GM23338 (cell line): ENCODE measurements around the gene USP10. TPM values are rescaled to one million over a fixed set of nuclear protein-coding genes. Genes with fewer than 3 reads are reported as not detected.

Source experiments
- ATAC-seq: fragments of 200-7000 bp; cut with Tn5 transposase; 3 replicates; pipeline ENCODE4 v1.9.1; 2020
- DNase-seq: peaks from one replicate; pipeline ENCODE4 v3.0.0-alpha.2; 2015; ENCODE audit warnings: low spot score
- H2AFZ ChIP-seq: fragments of 200-600 bp; sonication (generic); 2 replicates; pipeline ENCODE4 v1.8.0; 2016; ENCODE audit warnings: antibody characterized with exemption, mild to moderate bottlenecking, moderate library complexity
- H3F3A ChIP-seq: fragments of 200-600 bp; sonication (generic); replicated peaks from 2 replicates; pipeline ENCODE4 v1.8.0; 2017; ENCODE audit warnings: antibody characterized with exemption, mixed run types, low read depth
- H3K27ac ChIP-seq: fragments of 200-600 bp; sonication (generic); 2 replicates; pipeline ENCODE4 v1.6.1; 2016; ENCODE audit warnings: low read depth
- H3K27me3 ChIP-seq: fragments of 200-600 bp; sonication (generic); 2 replicates; pipeline ENCODE4 v1.8.0; 2016; ENCODE audit warnings: mild to moderate bottlenecking, mixed run types, moderate library complexity; ENCODE audit not compliant: insufficient read depth
- H3K36me3 ChIP-seq: fragments of 200-600 bp; sonication (generic); 2 replicates; pipeline ENCODE4 v1.8.0; 2016; ENCODE audit warnings: mild to moderate bottlenecking; ENCODE audit not compliant: insufficient read depth
- H3K4me1 ChIP-seq: fragments of 200-600 bp; sonication (generic); 2 replicates; pipeline ENCODE4 v1.8.0; 2016; ENCODE audit warnings: mild to moderate bottlenecking, moderate library complexity; ENCODE audit not compliant: insufficient read depth
- H3K4me2 ChIP-seq: fragments of 200-600 bp; sonication (generic); 2 replicates; pipeline ENCODE4 v1.7.1; 2017; ENCODE audit warnings: mixed run types
- H3K4me3 ChIP-seq: fragments of 200-600 bp; sonication (generic); 2 replicates; pipeline ENCODE4 v1.6.1; 2016; ENCODE audit warnings: mixed run types
- H3K79me2 ChIP-seq: fragments of 200-600 bp; sonication (generic); replicated peaks from 2 replicates; pipeline ENCODE4 v1.8.0; 2017; ENCODE audit warnings: mild to moderate bottlenecking; ENCODE audit not compliant: insufficient read depth
- H3K9me2 ChIP-seq: fragments of 200-600 bp; sonication (generic); 2 replicates; pipeline ENCODE4 v1.8.0; 2017; ENCODE audit not compliant: insufficient read depth
- H4K20me1 ChIP-seq: fragments of 200-600 bp; sonication (generic); replicated peaks from 2 replicates; pipeline ENCODE4 v1.8.0; 2017; ENCODE audit warnings: mild to moderate bottlenecking; ENCODE audit not compliant: insufficient read depth
- H3K27ac Mint-ChIP-seq: 2 replicates; pipeline ENCODE4 v1.8.0; 2020; ENCODE audit warnings: inconsistent platforms, mild to moderate bottlenecking, moderate library complexity, mixed read lengths
- H3K27me3 Mint-ChIP-seq: 3 replicates; pipeline ENCODE4 v1.8.0; 2022; ENCODE audit warnings: low read depth, mild to moderate bottlenecking, moderate library complexity, mixed read lengths, inconsistent platforms; ENCODE audit not compliant: insufficient read depth, poor library complexity
- H3K36me3 Mint-ChIP-seq: 3 replicates; pipeline ENCODE4 v1.8.0; 2021; ENCODE audit warnings: low read depth, mild to moderate bottlenecking, inconsistent platforms, moderate library complexity, mixed read lengths
- H3K4me1 Mint-ChIP-seq: 3 replicates; pipeline ENCODE4 v1.8.0; 2020; ENCODE audit warnings: mild to moderate bottlenecking, inconsistent platforms, mixed read lengths
- H3K4me3 Mint-ChIP-seq: 3 replicates; pipeline ENCODE4 v1.8.0; 2021; ENCODE audit warnings: moderate library complexity, mild to moderate bottlenecking, inconsistent platforms, mixed read lengths
- H3K9me3 Mint-ChIP-seq: 3 replicates; pipeline ENCODE4 v1.8.0; 2020; ENCODE audit warnings: moderate library complexity, mild to moderate bottlenecking, inconsistent platforms, mixed read lengths
- CTCF ChIP-seq, 2 experiments: fragments of 200-600 bp in 1 of 2; sonication (generic) in 1 of 2; conservative IDR thresholded peaks; 2 replicates each; pipeline versions ENCODE4 v1.5.1 to v1.6.1; 2016 to 2017; ENCODE audit warnings: antibody characterized with exemption in 2 of 2, low read depth in 2 of 2, mild to moderate bottlenecking in 2 of 2, moderate library complexity in 1 of 2
- EZH2 ChIP-seq: fragments of 200-600 bp; sonication (generic); IDR thresholded peaks from one replicate; pipeline ENCODE4 v1.8.0; 2017; ENCODE audit warnings: antibody characterized with exemption, mild to moderate bottlenecking, low read depth; ENCODE audit not compliant: unreplicated experiment
- JUNB ChIP-seq: IDR thresholded peaks from one replicate; pipeline ENCODE4 v1.6.1; 2016; ENCODE audit warnings: antibody characterized with exemption; ENCODE audit not compliant: unreplicated experiment
- POLR2AphosphoS5 ChIP-seq: IDR thresholded peaks from 2 replicates; pipeline ENCODE4 v1.6.1; 2016; ENCODE audit warnings: antibody characterized with exemption, low read depth
- REST ChIP-seq: IDR thresholded peaks from one replicate; pipeline ENCODE4 v1.6.1; 2018; ENCODE audit warnings: antibody characterized with exemption; ENCODE audit not compliant: unreplicated experiment
- polyA plus RNA-seq: library from polyadenylated mRNA; unstranded; fragments of >200 nt; fragmentation: Nextera tagmentation; extraction: Ambion mirVana; gene quantifications from 2 replicates; pipeline ENCODE4 v1.2.1, GENCODE V29; 2016
- total RNA-seq: library from RNA; depleted of rRNA; stranded (reverse); fragments of >200 nt; shearing (Covaris generic); gene quantifications from 2 replicates; pipeline ENCODE4 v1.2.3, GENCODE V29; 2014

Gene USP10
- total and polyA plus RNA-seq, 2 experiments from 2014 or later, result 158 to 194 TPM

GRCh38 chr16:84769416-84769815 is 69.6 kb downstream of the USP10 start:
- Histone ChIP-seq H3K4me3 (no peak overlapping the region), H3K36me3 (peaks cover 67% of the 10 kb centered on the region), H3K27me3 (no peaks in the 10 kb centered on the region; the same call in 1 of the 2 replicates), H3K4me1 (no peaks in the 10 kb centered on the region), H3K4me2 (no peak overlapping the region), H3K79me2 (peaks cover 50% of the 10 kb centered on the region), H2AFZ (no peak overlapping the region), H3K27ac (no peak overlapping the region), H3F3A (0 out of 2 replicates have a peak, but pooled peaks cover 10% of the 10 kb centered on the region), H3K9me2 (no peaks in the 10 kb centered on the region), H4K20me1 (peaks cover 34% of the 10 kb centered on the region)
- Mint-ChIP-seq H3K36me3 (peaks cover 92% of the 10 kb centered on the region), H3K4me1 (no peaks in the 10 kb centered on the region), H3K27ac (no peak overlapping the region), H3K27me3 (peaks cover 4% of the 10 kb centered on the region), H3K9me3 (no peaks in the 10 kb centered on the region), H3K4me3 (no peak overlapping the region)
- TF ChIP-seq JUNB (no peak), REST (no peak), EZH2 (no peak)
- no peak for ATAC-seq
- no peak for DNase-seq

GRCh38 chr16:84773312-84773711 is 73.5 kb downstream of the USP10 start:
- Histone ChIP-seq H2AFZ (no peak overlapping the region), H3K4me2 (no peak overlapping the region), H4K20me1 (peaks cover 32% of the 10 kb centered on the region), H3K4me3 (no peak overlapping the region), H3K79me2 (peaks cover 22% of the 10 kb centered on the region), H3K9me2 (no peaks in the 10 kb centered on the region), H3K4me1 (no peaks in the 10 kb centered on the region), H3K36me3 (peaks cover 59% of the 10 kb centered on the region), H3K27ac (0 out of 2 replicates have a peak overlapping the region, but pooled peaks have one; percentile 36), H3K27me3 (no peaks in the 10 kb centered on the region), H3F3A (peaks cover 15% of the 10 kb centered on the region; the same call in 1 of the 2 replicates)
- Mint-ChIP-seq H3K36me3 (peaks cover 93% of the 10 kb centered on the region), H3K4me3 (no peak overlapping the region), H3K27ac (no peak overlapping the region), H3K9me3 (no peaks in the 10 kb centered on the region), H3K4me1 (no peaks in the 10 kb centered on the region), H3K27me3 (peaks cover 4% of the 10 kb centered on the region)
- DNase-seq (no peak), ATAC-seq (peak; percentile 72)
- TF ChIP-seq CTCF (conservative IDR thresholded peaks at IDR 0.05; ENCODE audit: low read depth in 2 of 2) (peak in 1 of 2 experiments; percentile 16; a peak in 1 of 4 replicates), POLR2AphosphoS5 (no peak)
